Loucy (cell line): Measurements from ENCODE around the gene KCNMA1.

Experiments used
- H2AFZ ChIP-seq: fragments of 200-600 bp; sonication (generic); 2 replicates; pipeline ENCODE4 v1.6.0; 2016; ENCODE audit warnings: antibody characterized with exemption, mild to moderate bottlenecking, low read length, moderate library complexity
- H3F3A ChIP-seq: fragments of 200-600 bp; 2 replicates; pipeline ENCODE4 v1.6.0; 2016; ENCODE audit warnings: antibody characterized with exemption, low read depth, mild to moderate bottlenecking
- H3K27me3 ChIP-seq: fragments of 200-600 bp; sonication (generic); 2 replicates; pipeline ENCODE4 v1.6.1; 2014; ENCODE audit warnings: low read length, mild to moderate bottlenecking; ENCODE audit not compliant: insufficient read depth, poor library complexity, severe bottlenecking
- H3K36me3 ChIP-seq: fragments of 200-600 bp; sonication (generic); 2 replicates; pipeline ENCODE4 v1.6.1; 2016; ENCODE audit warnings: low read length; ENCODE audit not compliant: insufficient read depth
- H3K4me1 ChIP-seq: fragments of 200-600 bp; sonication (generic); 2 replicates; pipeline ENCODE4 v1.5.1; 2014; ENCODE audit warnings: low read length, mild to moderate bottlenecking; ENCODE audit not compliant: insufficient read depth, poor library complexity, severe bottlenecking
- H3K4me2 ChIP-seq: fragments of 200-600 bp; sonication (generic); 2 replicates; pipeline ENCODE4 v1.6.0; 2014; ENCODE audit warnings: antibody characterized with exemption, low read length, low read depth, mild to moderate bottlenecking; ENCODE audit not compliant: poor library complexity, severe bottlenecking
- H3K4me3 ChIP-seq: fragments of 200-600 bp; sonication (generic); 2 replicates; pipeline ENCODE4 v1.5.1; 2014; ENCODE audit warnings: low read length, mild to moderate bottlenecking, mixed read lengths; ENCODE audit not compliant: poor library complexity, severe bottlenecking
- H3K79me2 ChIP-seq: fragments of 200-600 bp; sonication (generic); 2 replicates; pipeline ENCODE4 v1.6.1; 2014; ENCODE audit warnings: low read length; ENCODE audit not compliant: insufficient read depth
- H3K9ac ChIP-seq: fragments of 200-600 bp; sonication (generic); 2 replicates; pipeline ENCODE4 v1.6.0; 2014; ENCODE audit warnings: mild to moderate bottlenecking, low read depth, low read length, moderate library complexity; ENCODE audit not compliant: poor library complexity, severe bottlenecking
- H3K9me2 ChIP-seq: fragments of 200-600 bp; sonication (generic); replicated peaks from 2 replicates; pipeline ENCODE4 v1.6.1; 2016; ENCODE audit warnings: low read depth, low read length, mixed read lengths
- H3K9me3 ChIP-seq: fragments of 200-600 bp; sonication (generic); 2 replicates; pipeline ENCODE4 v1.6.1; 2014; ENCODE audit warnings: mild to moderate bottlenecking, antibody characterized with exemption, low read length, low read depth; ENCODE audit not compliant: insufficient read depth
- H4K20me1 ChIP-seq: fragments of 200-600 bp; sonication (generic); 2 replicates; pipeline ENCODE4 v1.6.0; 2014; ENCODE audit warnings: antibody characterized with exemption, low read length, mild to moderate bottlenecking; ENCODE audit not compliant: insufficient read depth, poor library complexity, severe bottlenecking
- CTCF ChIP-seq: fragments of 200-600 bp; sonication (generic); conservative IDR thresholded peaks from 2 replicates; pipeline ENCODE4 v1.5.1; 2014; ENCODE audit warnings: mild to moderate bottlenecking, antibody characterized with exemption, low read length
- EZH2phosphoT487 ChIP-seq: fragments of 200-600 bp; IDR thresholded peaks from 2 replicates; pipeline ENCODE4 v1.6.1; 2018; ENCODE audit warnings: antibody characterized with exemption, mild to moderate bottlenecking, moderate library complexity, borderline replicate concordance

KCNMA1 gene

GRCh38 chr10:77191324-77192049 is 446.1 kb downstream of the KCNMA1 start:
- Histone ChIP-seq H3K4me3 (no peak overlapping the region), H3K9me2 (no peaks in the 10 kb centered on the region), H4K20me1 (no peaks in the 10 kb centered on the region), H3K36me3 (no peaks in the 10 kb centered on the region), H3F3A (no peaks in the 10 kb centered on the region), H3K9me3 (no peaks in the 10 kb centered on the region), H3K4me1 (no peaks in the 10 kb centered on the region), H3K9ac (no peak overlapping the region), H3K4me2 (no peak overlapping the region), H3K27me3 (no peaks in the 10 kb centered on the region), H3K79me2 (no peaks in the 10 kb centered on the region), H2AFZ (no peak overlapping the region)
- no peak for TF ChIP-seq EZH2phosphoT487
- TF ChIP-seq CTCF: no peak

GRCh38 chr10:77190291-77190690 is 447.3 kb downstream of the KCNMA1 start:
- Histone ChIP-seq H3K9me3 (no peaks in the 10 kb centered on the region), H3K9me2 (no peaks in the 10 kb centered on the region), H3K27me3 (no peaks in the 10 kb centered on the region), H4K20me1 (no peaks in the 10 kb centered on the region), H3K4me1 (no peaks in the 10 kb centered on the region), H3K4me3 (no peak overlapping the region), H2AFZ (no peak overlapping the region), H3F3A (no peaks in the 10 kb centered on the region), H3K36me3 (no peaks in the 10 kb centered on the region), H3K9ac (no peak overlapping the region), H3K4me2 (no peak overlapping the region), H3K79me2 (no peaks in the 10 kb centered on the region)
- no peak for TF ChIP-seq CTCF
- TF ChIP-seq EZH2phosphoT487: no peak

GRCh38 chr10:77189520-77189919 is 448.1 kb downstream of the KCNMA1 start:
- Histone ChIP-seq H2AFZ (no peak overlapping the region), H4K20me1 (no peaks in the 10 kb centered on the region), H3K9me3 (no peaks in the 10 kb centered on the region), H3F3A (no peaks in the 10 kb centered on the region), H3K27me3 (no peaks in the 10 kb centered on the region), H3K4me2 (no peak overlapping the region), H3K4me1 (no peaks in the 10 kb centered on the region), H3K9me2 (no peaks in the 10 kb centered on the region), H3K9ac (no peak overlapping the region), H3K36me3 (no peaks in the 10 kb centered on the region), H3K79me2 (no peaks in the 10 kb centered on the region), H3K4me3 (no peak overlapping the region)
- TF ChIP-seq CTCF: no peak
- no peak for TF ChIP-seq EZH2phosphoT487
